Endothelial cell of umbilical vein (primary cell): ENCODE measurements around the gene TNKS1BP1. TPM values are rescaled to one million over a fixed set of nuclear protein-coding genes. Genes with fewer than 3 reads are reported as not detected.
A peak's percentile ranks its signal among the peaks of the same experiment; 100 is the strongest.

ENCODE experiments used
- BruUV-seq: library from RNA; stranded (reverse); fragments of 400-500 nt; replicated peaks from 2 replicates; lab custom pipeline; 2021; lab: Mats Ljungman, UMichigan
- CTCF ChIA-PET: fragments of 300-600, 350-600 bp; sonication (Branson Sonifier 250); formaldehyde crosslinking; loops from one replicate; lab custom pipeline; 2021; ENCODE audit warnings: antibody characterized with exemption, inconsistent platforms; lab: Charles Lee
- POLR2A ChIA-PET: fragments of 300-600, 350-600 bp; sonication (Branson Sonifier 250); formaldehyde crosslinking; loops from one replicate; lab custom pipeline; 2021; ENCODE audit warnings: antibody characterized with exemption, inconsistent platforms; lab: Charles Lee
- DNase-seq: peaks from one replicate; pipeline ENCODE4 v3.0.0-alpha.2; 2011; ENCODE audit warnings: low read depth, low spot score
- FAIRE-seq: peaks from 2 replicates; lab custom pipeline; 2011; peaks lifted over from hg19 to GRCh38; lab: Jason Lieb, UNC
- H2AFZ ChIP-seq: 2 replicates; pipeline ENCODE4 v1.6.0; 2012; ENCODE audit warnings: low read depth, low read length, control low read depth, inconsistent platforms
- H3K27ac ChIP-seq: 2 replicates; pipeline ENCODE4 v1.5.1; 2011; ENCODE audit warnings: low read depth, mild to moderate bottlenecking, control low read depth, low read length, moderate library complexity; ENCODE audit not compliant: insufficient read depth
- H3K27me3 ChIP-seq, 2 experiments: 2 replicates each; pipeline versions ENCODE4 v1.6.0 to v1.6.1; 2011; ENCODE audit warnings: low read length in 2 of 2, mixed read lengths in 1 of 2; ENCODE audit not compliant: control insufficient read depth in 2 of 2, insufficient read depth in 2 of 2
- H3K36me3 ChIP-seq, 2 experiments: 2 replicates in 1 of 2; 3 replicates in 1 of 2; pipeline ENCODE4 v1.5.1; 2011; ENCODE audit warnings: low read length in 2 of 2, mild to moderate bottlenecking in 1 of 2, moderate library complexity in 1 of 2; ENCODE audit not compliant: control insufficient read depth in 2 of 2, insufficient read depth in 2 of 2; ENCODE audit errors: extremely low read depth in 1 of 2
- H3K4me1 ChIP-seq: 3 replicates; pipeline ENCODE4 v1.5.1; 2011; ENCODE audit warnings: mild to moderate bottlenecking, low read length; ENCODE audit not compliant: control insufficient read depth, insufficient read depth; ENCODE audit errors: extremely low read depth
- H3K4me2 ChIP-seq: 2 replicates; pipeline ENCODE4 v1.6.1; 2011; ENCODE audit warnings: low read length, control low read depth, mixed read lengths; ENCODE audit not compliant: insufficient read depth
- H3K4me3 ChIP-seq, 3 experiments: fragments of 200-600 bp in 1 of 3; sonication (generic), shearing (Covaris generic) in 1 of 3; replicated peaks in 1 of 3; 2 replicates each; pipeline ENCODE4 v1.5.1; 2011 to 2016; ENCODE audit warnings: control low read depth in 3 of 3, low read length in 3 of 3, mild to moderate bottlenecking in 2 of 3, inconsistent platforms in 1 of 3, low read depth in 1 of 3, moderate library complexity in 1 of 3; ENCODE audit not compliant: insufficient read depth in 1 of 3
- H3K79me2 ChIP-seq: 2 replicates; pipeline ENCODE4 v1.6.0; 2012; ENCODE audit warnings: low read length, inconsistent platforms; ENCODE audit not compliant: control insufficient read depth, insufficient read depth
- H3K9ac ChIP-seq: replicated peaks from 2 replicates; pipeline ENCODE3; 2011; ENCODE audit warnings: low read length, control low read depth; ENCODE audit not compliant: insufficient read depth; ENCODE audit errors: extremely low read depth
- H3K9me1 ChIP-seq: replicated peaks from 3 replicates; pipeline ENCODE4 v1.6.0; 2011; ENCODE audit warnings: mild to moderate bottlenecking, low read length; ENCODE audit not compliant: control insufficient read depth, insufficient read depth; ENCODE audit errors: extremely low read depth
- H3K9me3 ChIP-seq: replicated peaks from 2 replicates; pipeline ENCODE4 v1.5.1; 2012; ENCODE audit warnings: low read length, inconsistent platforms; ENCODE audit not compliant: control insufficient read depth, insufficient read depth
- H4K20me1 ChIP-seq: replicated peaks from 2 replicates; pipeline ENCODE3; 2011; ENCODE audit warnings: mild to moderate bottlenecking, low read length; ENCODE audit not compliant: control insufficient read depth, insufficient read depth; ENCODE audit errors: extremely low read depth
- EZH2 ChIP-seq: IDR thresholded peaks from 2 replicates; pipeline ENCODE4 v1.6.1; 2012; ENCODE audit warnings: borderline replicate concordance, low read depth, mild to moderate bottlenecking, moderate library complexity, low read length, inconsistent platforms; ENCODE audit not compliant: severe bottlenecking
- FOS ChIP-seq: IDR thresholded peaks from 2 replicates; pipeline ENCODE4 v1.6.1; 2011; ENCODE audit warnings: mild to moderate bottlenecking, low read length, moderate library complexity, borderline replicate concordance; ENCODE audit not compliant: insufficient read depth
- GATA2 ChIP-seq: IDR thresholded peaks from 2 replicates; pipeline ENCODE4 v1.7.0; 2011; ENCODE audit warnings: low read depth, mild to moderate bottlenecking, moderate library complexity, mixed read lengths, low read length; ENCODE audit not compliant: insufficient read length, insufficient read depth
- JUN ChIP-seq: IDR thresholded peaks from 2 replicates; pipeline ENCODE4 v1.6.1; 2011; ENCODE audit warnings: borderline replicate concordance, low read depth; ENCODE audit not compliant: insufficient read length, insufficient read depth
- MAX ChIP-seq: IDR thresholded peaks from 2 replicates; pipeline ENCODE4 v1.6.1; 2011; ENCODE audit not compliant: insufficient read depth, insufficient read length
- MYC ChIP-seq: IDR thresholded peaks from one replicate; pipeline ENCODE4 v1.6.1; 2011; ENCODE audit warnings: mild to moderate bottlenecking, low read depth, low read length
- POLR2A ChIP-seq: IDR thresholded peaks from 2 replicates; pipeline ENCODE4 v1.6.1; 2012; ENCODE audit warnings: low read depth, mild to moderate bottlenecking, control low read depth, low read length
- POLR2AphosphoS5 ChIP-seq: IDR thresholded peaks from 2 replicates; pipeline ENCODE4 v1.6.1; 2012; ENCODE audit warnings: low read depth, mild to moderate bottlenecking, control low read depth, low read length, moderate library complexity; ENCODE audit not compliant: insufficient read depth
- dilution Hi-C: fragments of 300-500 bp; cut with MboI; formaldehyde crosslinking; loops from one replicate; pipeline ENCODE4 v1.15.0; 2019; ENCODE audit warnings: low sequenced_read_pairs; ENCODE audit not compliant: extremely low pct_ligation_motif_present
- intact Hi-C: fragments of 100-400 bp; cut with micrococcal nuclease; formaldehyde crosslinking; loops from one replicate; pipeline ENCODE4 v1.10.0; 2022
- polyA plus RNA-seq, 4 experiments: library from polyadenylated mRNA; depleted of rRNA in 3 of 4; stranded (reverse) in 3 of 4; unstranded in 1 of 4; fragments of >200 nt; gene quantifications; 2 replicates each; pipeline versions ENCODE4 v1.2.1 to v1.2.3, GENCODE V29; 2011 to 2012; ENCODE audit warnings: missing spikeins in 1 of 4
- total RNA-seq: library from RNA; stranded (reverse); gene quantifications from 2 replicates; pipeline ENCODE4 v1.2.3, GENCODE V29; 2021
- TF ChIP-seq, protein P1 (sequence below), 2 donors: IDR thresholded peaks; 1 replicate in 1 of 2; 2 replicates in 1 of 2; pipeline ENCODE4 v1.5.1; 2011; ENCODE audit warnings: low read length in 2 of 2, mild to moderate bottlenecking in 2 of 2, moderate library complexity in 2 of 2, control low read depth in 1 of 2, inconsistent platforms in 1 of 2, low read depth in 1 of 2; ENCODE audit not compliant: insufficient read depth in 1 of 2; ENCODE audit errors: extremely low read depth in 1 of 2

TNKS1BP1 gene
- total and polyA plus RNA-seq, 2 donors (not counting 3 experiments of a cell fraction or from before 2014, with no cell fraction given): 54.6 to 111 TPM

- Histone ChIP-seq H3K4me1 (no peaks in the 10 kb centered on the region), H3K27ac (no peak overlapping the region), H3K9me3 (no peaks in the 10 kb centered on the region), H3K9me1 (no peaks in the 10 kb centered on the region), H2AFZ (peak overlapping the region; percentile 76), H3K4me3 (no peak overlapping the region), H3K36me3 (no peaks in the 10 kb centered on the region), H3K9ac (no peak overlapping the region), H3K79me2 (no peaks in the 10 kb centered on the region), H3K27me3 (peaks cover 0 to 3% of the 10 kb centered on the region in 2 experiments), H4K20me1 (no peaks in the 10 kb centered on the region), H3K4me2 (no peak overlapping the region)
- TF ChIP-seq FOS (no peak), POLR2AphosphoS5 (no peak), GATA2 (no peak), MAX (no peak), EZH2 (no peak), JUN (no peak), POLR2A (no peak), MYC (no peak)
- TF ChIP-seq, protein P1, sequence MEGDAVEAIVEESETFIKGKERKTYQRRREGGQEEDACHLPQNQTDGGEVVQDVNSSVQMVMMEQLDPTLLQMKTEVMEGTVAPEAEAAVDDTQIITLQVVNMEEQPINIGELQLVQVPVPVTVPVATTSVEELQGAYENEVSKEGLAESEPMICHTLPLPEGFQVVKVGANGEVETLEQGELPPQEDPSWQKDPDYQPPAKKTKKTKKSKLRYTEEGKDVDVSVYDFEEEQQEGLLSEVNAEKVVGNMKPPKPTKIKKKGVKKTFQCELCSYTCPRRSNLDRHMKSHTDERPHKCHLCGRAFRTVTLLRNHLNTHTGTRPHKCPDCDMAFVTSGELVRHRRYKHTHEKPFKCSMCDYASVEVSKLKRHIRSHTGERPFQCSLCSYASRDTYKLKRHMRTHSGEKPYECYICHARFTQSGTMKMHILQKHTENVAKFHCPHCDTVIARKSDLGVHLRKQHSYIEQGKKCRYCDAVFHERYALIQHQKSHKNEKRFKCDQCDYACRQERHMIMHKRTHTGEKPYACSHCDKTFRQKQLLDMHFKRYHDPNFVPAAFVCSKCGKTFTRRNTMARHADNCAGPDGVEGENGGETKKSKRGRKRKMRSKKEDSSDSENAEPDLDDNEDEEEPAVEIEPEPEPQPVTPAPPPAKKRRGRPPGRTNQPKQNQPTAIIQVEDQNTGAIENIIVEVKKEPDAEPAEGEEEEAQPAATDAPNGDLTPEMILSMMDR (IDR thresholded peaks at IDR 0.05; ENCODE audit: extremely low read depth in 1 of 2, insufficient read depth in 1 of 2, low read depth in 1 of 2, low read length in 2 of 2): no peak
- intact Hi-C loops: loop anchor here (1.0 to 5.0 kb wide), 7 partner anchors 62 to 1177 kb away; no protein-coding TSS in a partner anchor
- dilution Hi-C loops: no loop called here
- FAIRE-seq (no peak), DNase-seq (no peak)
- no TSS peak for BruUV-seq
- CTCF ChIA-PET: interaction anchor here (3.0 kb wide), 1 partner anchor 137 kb away, joined by 55 read pairs; no protein-coding TSS in a partner anchor
- POLR2A ChIA-PET: no interaction called here
Observed at GRCh38 chr11:57344826-57345225, 20.1 kb upstream of the TNKS1BP1 start.
